ENCODE measurements around the gene SAP25.

The SAP25 gene

GRCh38 chr7:100612730-100613390 lies 39.2 kb upstream of the SAP25 start:
- peak; percentile 5 for DNase-seq (ENCODE audit: low read depth, low spot score)
- H3K4me3 ChIP-seq (ENCODE audit: low read depth, low read length): peak overlapping the region; percentile 78
- in situ Hi-C loops (cut with HindIII; ENCODE audit: low sequenced_read_pairs): no loop called here
- peak; percentile 14 for TF ChIP-seq CTCF (IDR thresholded peaks at IDR 0.05; ENCODE audit: low read depth, low read length)

GRCh38 chr7:100611983-100612729 lies 38.5 kb upstream of the SAP25 start, which contains the start of gene MOSPD3:
Gene MOSPD3 (plus strand): TSS chr7:100612540. CDS start chr7:100612792, 252 bp downstream.
- peak; percentile 100 for DNase-seq (ENCODE audit: low read depth, low spot score)
- in situ Hi-C loops (cut with HindIII; ENCODE audit: low sequenced_read_pairs): no loop called here
- H3K4me3 ChIP-seq (ENCODE audit: low read depth, low read length): peak within 1 kb of the TSS; percentile 78

GRCh38 chr7:100609958-100610357 lies 36.3 kb upstream of the SAP25 start:
- no peak for TF ChIP-seq CTCF (IDR thresholded peaks at IDR 0.05; ENCODE audit: low read depth, low read length)
- DNase-seq (ENCODE audit: low read depth, low spot score): no peak
- no peak overlapping the region for H3K4me3 ChIP-seq (ENCODE audit: low read depth, low read length)
- in situ Hi-C loops (cut with HindIII; ENCODE audit: low sequenced_read_pairs): no loop called here

More at GRCh38 chr7:100611983-100612729, 38.5 kb upstream of the SAP25 start, which contains the start of gene MOSPD3:
- TF ChIP-seq CTCF (IDR thresholded peaks at IDR 0.05; ENCODE audit: low read depth, low read length): no peak

GRCh38 chr7:100607111-100607510 lies 33.4 kb upstream of the SAP25 start:
- TF ChIP-seq CTCF (IDR thresholded peaks at IDR 0.05; ENCODE audit: low read depth, low read length): no peak
- in situ Hi-C loops (cut with HindIII; ENCODE audit: low sequenced_read_pairs): no loop called here
- DNase-seq (ENCODE audit: low read depth, low spot score): no peak
- no peak overlapping the region for H3K4me3 ChIP-seq (ENCODE audit: low read depth, low read length)

GRCh38 chr7:100606313-100606712 lies 32.6 kb upstream of the SAP25 start:
- DNase-seq (ENCODE audit: low read depth, low spot score): no peak
- no peak overlapping the region for H3K4me3 ChIP-seq (ENCODE audit: low read depth, low read length)
- in situ Hi-C loops (cut with HindIII; ENCODE audit: low sequenced_read_pairs): no loop called here
- TF ChIP-seq CTCF (IDR thresholded peaks at IDR 0.05; ENCODE audit: low read depth, low read length): no peak

- peak; percentile 22 for DNase-seq (ENCODE audit: low read depth, low spot score)
- peak overlapping the region; percentile 53 for H3K4me3 ChIP-seq (ENCODE audit: low read depth, low read length)
- in situ Hi-C loops (cut with HindIII; ENCODE audit: low sequenced_read_pairs): no loop called here
- no peak for TF ChIP-seq CTCF (IDR thresholded peaks at IDR 0.05; ENCODE audit: low read depth, low read length)
Observed at GRCh38 chr7:100604976-100605911, 31.5 kb upstream of the SAP25 start.
